Measurements from ENCODE around the gene CEMIP.

GRCh38 chr15:80834402-80834801, 55.2 kb downstream of the CEMIP start:
- no peak for TF ChIP-seq CTCF (IDR thresholded peaks at IDR 0.05; ENCODE audit: poor library complexity)
- no peak for TF ChIP-seq EZH2 (IDR thresholded peaks at IDR 0.05; ENCODE audit: borderline replicate concordance)
- TF ChIP-seq EZH2phosphoT487 (IDR thresholded peaks at IDR 0.05; ENCODE audit: low read depth, severe bottlenecking, unreplicated experiment) = peak; percentile 46
